A549 (cell line): ENCODE measurements around the gene CCT3. TPM values are rescaled to one million over a fixed set of nuclear protein-coding genes. Genes with fewer than 3 reads are reported as not detected.

Experiments
- ATAC-seq, 2 experiments: fragments of 200-7000 bp in 1 of 2; fragments of >200 bp in 1 of 2; cut with Nextera tagmentation in 1 of 2; cut with Tn5 transposase in 1 of 2; 3 replicates each; pipeline versions ENCODE4 v1.8.0 to v1.9.1; 2018 to 2020; ENCODE audit warnings: mild to moderate bottlenecking in 1 of 2, moderate library complexity in 1 of 2
- CTCF ChIA-PET: fragments of 300-600 bp; sonication (Branson Sonifier 250); formaldehyde crosslinking; extraction: SDS; loops from one replicate; lab custom pipeline; 2021; ENCODE audit warnings: antibody characterized with exemption, inconsistent platforms; lab: Yijun Ruan, JAX
- POLR2A ChIA-PET: fragments of 350-600 bp; formaldehyde crosslinking; extraction: SDS; loops from one replicate; lab custom pipeline; 2021; ENCODE audit warnings: antibody characterized with exemption, inconsistent platforms; lab: Yijun Ruan, JAX
- DNase-seq, 2 experiments: peaks; one replicate each; pipeline versions ENCODE4 v3.0.0 to v3.0.0-alpha.2; 2011 to 2016; ENCODE audit warnings: low read depth in 1 of 2, low spot score in 1 of 2
- FAIRE-seq: peaks from 2 replicates; lab custom pipeline; 2011; peaks lifted over from hg19 to GRCh38; lab: Jason Lieb, UNC
- H3K27ac ChIP-seq, 2 experiments: fragments of >200 bp; sonication (Bioruptor Twin); formaldehyde crosslinking; 3 replicates each; pipeline ENCODE4 v1.5.1; 2016 to 2017
- H3K4me1 ChIP-seq: fragments of >200 bp; sonication (Bioruptor Twin); formaldehyde crosslinking; 3 replicates; pipeline ENCODE4 v1.6.1; 2016
- H3K4me2 ChIP-seq: fragments of >200 bp; sonication (Bioruptor Twin); formaldehyde crosslinking; 3 replicates; pipeline ENCODE4 v1.6.1; 2016
- H3K4me3 ChIP-seq: fragments of >200 bp; sonication (Bioruptor Twin); formaldehyde crosslinking; 3 replicates; pipeline ENCODE4 v1.5.1; 2016
- H3K9me3 ChIP-seq: fragments of >200 bp; sonication (Bioruptor Twin); formaldehyde crosslinking; 3 replicates; pipeline ENCODE4 v1.6.1; 2016
- CBX2 ChIP-seq: fragments of 200-600 bp; sonication (generic); IDR thresholded peaks from 2 replicates; pipeline ENCODE4 v1.6.1; 2016; ENCODE audit warnings: low read depth, mild to moderate bottlenecking, borderline replicate concordance
- CBX8 ChIP-seq: fragments of 200-600 bp; sonication (generic); IDR thresholded peaks from 2 replicates; pipeline ENCODE4 v1.6.1; 2016
- CHD2 ChIP-seq: fragments of 150-350 bp; IDR thresholded peaks from 2 replicates; pipeline ENCODE4 v1.6.1; 2014; ENCODE audit warnings: low read length; ENCODE audit not compliant: partially characterized antibody
- CHD4 ChIP-seq: fragments of 200-600 bp; sonication (generic); IDR thresholded peaks from 2 replicates; pipeline ENCODE4 v1.6.1; 2016; ENCODE audit warnings: antibody characterized with exemption, mild to moderate bottlenecking, borderline replicate concordance
- EHMT2 ChIP-seq: fragments of 200-600 bp; sonication (generic); IDR thresholded peaks from 2 replicates; pipeline ENCODE4 v1.6.1; 2016; ENCODE audit warnings: antibody characterized with exemption, low read depth, mild to moderate bottlenecking, moderate library complexity
- ELK1 ChIP-seq: fragments of 150-350 bp; IDR thresholded peaks from 2 replicates; pipeline ENCODE4 v1.6.1; 2014; ENCODE audit warnings: low read depth, mild to moderate bottlenecking, low read length
- HEYL ChIP-seq: fragments of 250-450 bp; sonication (Bioruptor Pico); IDR thresholded peaks from 2 replicates; pipeline ENCODE4 v1.8.0; 2021; ENCODE audit warnings: mild to moderate bottlenecking, moderate library complexity
- HMGXB4 ChIP-seq: fragments of 250-450 bp; sonication (Bioruptor Pico); IDR thresholded peaks from 2 replicates; pipeline ENCODE4 v1.5.0; 2021; ENCODE audit warnings: mild to moderate bottlenecking, moderate library complexity, borderline replicate concordance
- MYC ChIP-seq: IDR thresholded peaks from 2 replicates; pipeline ENCODE4 v1.6.1; 2012; ENCODE audit warnings: mild to moderate bottlenecking, inconsistent platforms, low read length, improper control_type of control experiment, borderline replicate concordance
- RAD21 ChIP-seq, 2 experiments: fragments of >200 bp in 1 of 2; sonication (Bioruptor Twin) in 1 of 2; formaldehyde crosslinking in 1 of 2; IDR thresholded peaks in 1 of 2; conservative IDR thresholded peaks in 1 of 2; 2 replicates in 1 of 2; 3 replicates in 1 of 2; pipeline ENCODE4 v1.6.1; 2012 to 2018; ENCODE audit warnings: inconsistent platforms in 1 of 2
- SMC3 ChIP-seq: fragments of >200 bp; sonication (Bioruptor Twin); formaldehyde crosslinking; IDR thresholded peaks from 3 replicates; pipeline ENCODE4 v1.6.1; 2018; ENCODE audit warnings: inconsistent platforms
- USF2 ChIP-seq: fragments of 450-650 bp; IDR thresholded peaks from 2 replicates; pipeline ENCODE4 v1.6.1; 2014; ENCODE audit warnings: antibody characterized with exemption
- ZC3H11A ChIP-seq: fragments of 450-650 bp; IDR thresholded peaks from 2 replicates; pipeline ENCODE4 v1.6.1; 2014; ENCODE audit warnings: antibody characterized with exemption, mild to moderate bottlenecking
- ZSCAN20 ChIP-seq: fragments of 250-450 bp; sonication (Bioruptor Pico); IDR thresholded peaks from 2 replicates; pipeline ENCODE4 v1.8.0; 2022; ENCODE audit warnings: mild to moderate bottlenecking, moderate library complexity
- WGBS: methylation state at CpG from one replicate; pipeline ENCODE4 v1.1.6; 2017; ENCODE audit errors: missing lambda C conversion rate; 5-methylcytosine and 5-hydroxymethylcytosine counted together
- polyA plus RNA-seq, 4 experiments: library from polyadenylated mRNA; depleted of rRNA in 3 of 4; stranded (reverse); fragments of >200 nt; fragmentation: RNase III in 1 of 4; extraction: RNeasy Plus Mini Kit Qiagen cat#74134 plus additional on column Dnase treatment in 1 of 4; gene quantifications; 2 replicates in 3 of 4; 3 replicates in 1 of 4; pipeline ENCODE4 v1.2.3, GENCODE V29; 2011 to 2017
- TF ChIP-seq, protein P1 (sequence below): fragments of 250-450 bp; sonication (Bioruptor Pico); IDR thresholded peaks from 2 replicates; pipeline ENCODE4 v1.5.0; 2020; ENCODE audit warnings: low read depth, mild to moderate bottlenecking, moderate library complexity
- TF ChIP-seq, protein P2 (sequence below): fragments of >200 bp; sonication (Bioruptor Twin); formaldehyde crosslinking; IDR thresholded peaks from 3 replicates; pipeline ENCODE4 v1.6.1; 2016
- TF ChIP-seq, protein P3 (sequence below): fragments of >200 bp; sonication (Bioruptor Twin); formaldehyde crosslinking; IDR thresholded peaks from 3 replicates; pipeline ENCODE4 v1.5.1; 2016
- TF ChIP-seq, protein P4 (sequence below): IDR thresholded peaks from 2 replicates; pipeline ENCODE4 v1.6.1; 2012
- TF ChIP-seq, protein P5 (sequence below): fragments of >200 bp; sonication (Bioruptor Twin); formaldehyde crosslinking; IDR thresholded peaks from 2 replicates; pipeline ENCODE4 v1.6.1; 2016

The CCT3 gene
- polyA plus RNA-seq, 2 of the 4 experiments (the other 2 are of a cell fraction), result 528 to 824 TPM

DNA sequence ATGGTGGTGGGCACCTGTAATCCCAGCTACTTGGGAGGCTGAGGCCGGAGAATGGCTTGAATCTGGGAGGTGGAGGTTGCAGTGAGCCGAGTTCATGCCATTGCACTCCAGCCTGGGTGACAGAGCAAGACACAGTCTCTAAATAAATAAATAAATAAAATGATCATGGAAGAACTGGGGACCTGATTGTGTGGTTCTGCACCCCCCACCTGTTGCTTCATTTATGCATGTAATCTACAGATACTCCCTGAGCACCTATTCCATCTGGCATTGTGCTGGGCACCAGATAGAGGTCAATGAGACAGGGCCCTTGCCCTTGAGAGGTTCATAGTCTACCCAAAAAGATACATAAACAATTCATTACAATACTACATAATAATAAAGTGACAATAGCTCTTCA, 19.9 kb upstream of the CCT3 start:
- WGBS, result 82% methylated on average over 2 of the region's 2 CpGs
- POLR2A ChIA-PET, result no interaction called here
- TF ChIP-seq ZC3H11A (no peak), CBX2 (no peak), HEYL (no peak), EHMT2 (no peak), CHD2 (no peak), CHD4 (no peak), HMGXB4 (CRISPR knock-in tag) (no peak)
- TF ChIP-seq, protein P1, sequence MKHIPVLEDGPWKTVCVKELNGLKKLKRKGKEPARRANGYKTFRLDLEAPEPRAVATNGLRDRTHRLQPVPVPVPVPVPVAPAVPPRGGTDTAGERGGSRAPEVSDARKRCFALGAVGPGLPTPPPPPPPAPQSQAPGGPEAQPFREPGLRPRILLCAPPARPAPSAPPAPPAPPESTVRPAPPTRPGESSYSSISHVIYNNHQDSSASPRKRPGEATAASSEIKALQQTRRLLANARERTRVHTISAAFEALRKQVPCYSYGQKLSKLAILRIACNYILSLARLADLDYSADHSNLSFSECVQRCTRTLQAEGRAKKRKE (CRISPR knock-in tag), result no peak
- no peak overlapping the region for H3K4me3 ChIP-seq
- ATAC-seq, result no peak
- H3K9me3 ChIP-seq, result no peaks in the 10 kb centered on the region
- no peak overlapping the region for H3K27ac ChIP-seq
- CTCF ChIA-PET, result interaction anchor here (0.6 to 26.9 kb wide), 10 partner anchors 9 to 216 kb away, joined by 3 to 399 read pairs (median 4); no protein-coding TSS in a partner anchor
- no peaks in the 10 kb centered on the region; the same call in 2 of the 3 replicates for H3K4me1 ChIP-seq
- DNase-seq, result no peak
- FAIRE-seq, result no peak
- H3K4me2 ChIP-seq, result no peak overlapping the region

DNA sequence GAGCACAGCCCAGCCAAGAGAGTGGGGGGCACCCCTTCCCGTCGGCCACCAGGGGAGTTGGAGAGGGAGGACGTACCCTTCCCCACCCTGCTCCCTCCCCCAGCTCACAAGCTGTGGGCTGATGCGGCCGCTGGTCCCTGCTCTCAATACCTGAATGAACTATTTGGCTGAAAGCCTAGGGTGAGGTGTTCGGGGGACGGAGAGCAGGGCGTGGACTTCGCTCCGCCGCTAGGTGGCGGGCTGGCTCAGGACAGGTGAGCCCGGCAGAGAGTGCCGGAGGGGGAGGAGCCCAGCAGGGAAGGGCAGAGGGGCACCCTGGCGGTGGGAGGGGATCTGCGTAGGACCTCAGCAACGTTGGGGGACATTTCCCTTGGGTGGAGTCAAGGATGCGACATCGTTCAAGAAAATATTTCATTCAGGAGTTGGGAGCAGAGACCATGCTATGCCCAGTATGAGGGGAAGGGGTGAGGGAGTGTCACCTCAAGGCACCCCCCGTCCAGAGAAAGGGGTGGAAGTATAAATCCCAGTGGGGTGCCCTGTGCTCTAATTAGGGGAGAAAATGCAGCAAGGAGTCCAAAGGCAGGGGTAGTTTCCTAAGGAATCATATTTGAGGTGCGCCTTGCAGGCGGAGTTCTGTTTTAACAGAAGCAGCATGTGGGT, 18.9 kb upstream of the CCT3 start:
- no peak for TF ChIP-seq CBX8
- no peak for TF ChIP-seq HMGXB4 (CRISPR knock-in tag)
- no peak for TF ChIP-seq USF2
- TF ChIP-seq ZSCAN20 (CRISPR knock-in tag), result no peak
- TF ChIP-seq, protein P2, sequence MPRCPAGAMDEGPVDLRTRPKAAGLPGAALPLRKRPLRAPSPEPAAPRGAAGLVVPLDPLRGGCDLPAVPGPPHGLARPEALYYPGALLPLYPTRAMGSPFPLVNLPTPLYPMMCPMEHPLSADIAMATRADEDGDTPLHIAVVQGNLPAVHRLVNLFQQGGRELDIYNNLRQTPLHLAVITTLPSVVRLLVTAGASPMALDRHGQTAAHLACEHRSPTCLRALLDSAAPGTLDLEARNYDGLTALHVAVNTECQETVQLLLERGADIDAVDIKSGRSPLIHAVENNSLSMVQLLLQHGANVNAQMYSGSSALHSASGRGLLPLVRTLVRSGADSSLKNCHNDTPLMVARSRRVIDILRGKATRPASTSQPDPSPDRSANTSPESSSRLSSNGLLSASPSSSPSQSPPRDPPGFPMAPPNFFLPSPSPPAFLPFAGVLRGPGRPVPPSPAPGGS, result no peak
- TF ChIP-seq, protein P3, sequence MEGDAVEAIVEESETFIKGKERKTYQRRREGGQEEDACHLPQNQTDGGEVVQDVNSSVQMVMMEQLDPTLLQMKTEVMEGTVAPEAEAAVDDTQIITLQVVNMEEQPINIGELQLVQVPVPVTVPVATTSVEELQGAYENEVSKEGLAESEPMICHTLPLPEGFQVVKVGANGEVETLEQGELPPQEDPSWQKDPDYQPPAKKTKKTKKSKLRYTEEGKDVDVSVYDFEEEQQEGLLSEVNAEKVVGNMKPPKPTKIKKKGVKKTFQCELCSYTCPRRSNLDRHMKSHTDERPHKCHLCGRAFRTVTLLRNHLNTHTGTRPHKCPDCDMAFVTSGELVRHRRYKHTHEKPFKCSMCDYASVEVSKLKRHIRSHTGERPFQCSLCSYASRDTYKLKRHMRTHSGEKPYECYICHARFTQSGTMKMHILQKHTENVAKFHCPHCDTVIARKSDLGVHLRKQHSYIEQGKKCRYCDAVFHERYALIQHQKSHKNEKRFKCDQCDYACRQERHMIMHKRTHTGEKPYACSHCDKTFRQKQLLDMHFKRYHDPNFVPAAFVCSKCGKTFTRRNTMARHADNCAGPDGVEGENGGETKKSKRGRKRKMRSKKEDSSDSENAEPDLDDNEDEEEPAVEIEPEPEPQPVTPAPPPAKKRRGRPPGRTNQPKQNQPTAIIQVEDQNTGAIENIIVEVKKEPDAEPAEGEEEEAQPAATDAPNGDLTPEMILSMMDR, result peak; percentile 82
- TF ChIP-seq RAD21 (conservative IDR thresholded peaks at IDR 0.05 in 1 of 2, IDR thresholded peaks at IDR 0.05 in 1 of 2), result peak; percentile 61 to 66
- no peak for TF ChIP-seq CHD4
- no peak for TF ChIP-seq ELK1
- TF ChIP-seq, protein P4, sequence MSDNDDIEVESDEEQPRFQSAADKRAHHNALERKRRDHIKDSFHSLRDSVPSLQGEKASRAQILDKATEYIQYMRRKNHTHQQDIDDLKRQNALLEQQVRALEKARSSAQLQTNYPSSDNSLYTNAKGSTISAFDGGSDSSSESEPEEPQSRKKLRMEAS, result peak; percentile 14; the same call in 1 of the 2 replicates
- peak; percentile 70 for TF ChIP-seq SMC3
- TF ChIP-seq, protein P5, sequence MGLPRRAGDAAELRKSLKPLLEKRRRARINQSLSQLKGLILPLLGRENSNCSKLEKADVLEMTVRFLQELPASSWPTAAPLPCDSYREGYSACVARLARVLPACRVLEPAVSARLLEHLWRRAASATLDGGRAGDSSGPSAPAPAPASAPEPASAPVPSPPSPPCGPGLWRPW, result no peak
- TF ChIP-seq MYC, result no peak
- peak; percentile 93 to 94 for ATAC-seq
- no peak for FAIRE-seq
- WGBS, result 13% methylated on average over 22 of the region's 22 CpGs
- DNase-seq, result peak; percentile 63 to 83
- POLR2A ChIA-PET, result no interaction called here
- CTCF ChIA-PET, result interaction anchor here (0.7 to 26.9 kb wide), 12 partner anchors 9 to 204 kb away, joined by 3 to 399 read pairs (median 6); no protein-coding TSS in a partner anchor
- Histone ChIP-seq H3K4me1 (no peaks in the 10 kb centered on the region; the same call in 2 of the 3 replicates), H3K27ac (no peak overlapping the region; a peak in 1 of 6 replicates), H3K4me3 (no peak overlapping the region; the same call in 2 of the 3 replicates), H3K4me2 (peak overlapping the region; percentile 74), H3K9me3 (no peaks in the 10 kb centered on the region)
